SK-N-SH (cell line): ENCODE data around the gene TP53AIP1. TPM values are rescaled to one million over a fixed set of nuclear protein-coding genes. Genes with fewer than 3 reads are reported as not detected.

Source experiments
- CTCF ChIA-PET: fragments of 300-600, 350-600 bp; formaldehyde crosslinking; extraction: SDS; loops from one replicate; lab custom pipeline; 2021; lab: Yijun Ruan, JAX
- POLR2A ChIA-PET: fragments of 350-600 bp; sonication (Branson Sonifier 250); formaldehyde crosslinking; extraction: SDS; loops from one replicate; lab custom pipeline; 2020; ENCODE audit warnings: antibody characterized with exemption, inconsistent platforms; lab: Yijun Ruan, JAX
- DNase-seq: peaks from one replicate; pipeline ENCODE4 v3.0.0; 2012
- H2AFZ ChIP-seq: fragments of 200-600 bp; sonication (generic); 2 replicates; pipeline ENCODE4 v1.8.1; 2016; ENCODE audit warnings: antibody characterized with exemption, mild to moderate bottlenecking, low read depth
- H3F3A ChIP-seq: fragments of 200-600 bp; sonication (generic); replicated peaks from 2 replicates; pipeline ENCODE3; 2016; ENCODE audit warnings: antibody characterized with exemption, mild to moderate bottlenecking; ENCODE audit not compliant: insufficient read depth
- H3K27ac ChIP-seq, 2 experiments: fragments of 200-500 bp in 1 of 2; fragments of 200-600 bp in 1 of 2; sonication (Bioruptor generic) in 1 of 2; sonication (generic), shearing (Covaris generic) in 1 of 2; 2 replicates each; pipeline versions ENCODE4 v1.5.1 to v1.6.1; 2014 to 2016; ENCODE audit warnings: low read depth in 2 of 2, inconsistent platforms in 1 of 2, low read length in 1 of 2, mild to moderate bottlenecking in 1 of 2, mixed read lengths in 1 of 2
- H3K27me3 ChIP-seq: fragments of 200-600 bp; sonication (generic), shearing (Covaris generic); 2 replicates; pipeline ENCODE4 v1.6.1; 2016; ENCODE audit warnings: mixed run types; ENCODE audit not compliant: insufficient read depth
- H3K36me3 ChIP-seq, 2 experiments: fragments of 200-500 bp in 1 of 2; fragments of 200-600 bp in 1 of 2; sonication (Bioruptor generic) in 1 of 2; sonication (generic) in 1 of 2; replicated peaks in 1 of 2; 2 replicates each; pipeline versions ENCODE3 to v1.5.1; 2014 to 2016; ENCODE audit warnings: low read length in 1 of 2, mild to moderate bottlenecking in 1 of 2; ENCODE audit not compliant: insufficient read depth in 2 of 2, control insufficient read depth in 1 of 2
- H3K4me1 ChIP-seq, 2 experiments: fragments of 200-500 bp in 1 of 2; fragments of 200-600 bp in 1 of 2; sonication (Bioruptor generic) in 1 of 2; sonication (generic), shearing (Covaris generic) in 1 of 2; 2 replicates each; pipeline versions ENCODE4 v1.5.1 to v1.6.1; 2014 to 2016; ENCODE audit warnings: low read depth in 1 of 2, low read length in 1 of 2, mixed run types in 1 of 2; ENCODE audit not compliant: insufficient read depth in 2 of 2, control insufficient read depth in 1 of 2
- H3K4me2 ChIP-seq: fragments of 200-600 bp; sonication (generic), shearing (Covaris generic); 2 replicates; pipeline ENCODE4 v1.6.1; 2017; ENCODE audit warnings: mixed run types
- H3K4me3 ChIP-seq, 2 experiments: fragments of 200-500 bp in 1 of 2; fragments of 200-600 bp in 1 of 2; sonication (Bioruptor generic) in 1 of 2; sonication (generic), shearing (Covaris generic) in 1 of 2; 2 replicates each; pipeline versions ENCODE4 v1.5.1 to v1.8.1; 2014 to 2016; ENCODE audit warnings: low read depth in 2 of 2, inconsistent platforms in 1 of 2, low read length in 1 of 2, mild to moderate bottlenecking in 1 of 2, mixed read lengths in 1 of 2, moderate library complexity in 1 of 2
- H3K79me2 ChIP-seq: fragments of 200-600 bp; sonication (generic); 2 replicates; pipeline ENCODE4 v1.8.1; 2017; ENCODE audit warnings: mild to moderate bottlenecking; ENCODE audit not compliant: insufficient read depth
- H3K9ac ChIP-seq: fragments of 200-600 bp; sonication (generic); 2 replicates; pipeline ENCODE4 v1.6.1; 2017; ENCODE audit warnings: mixed run types
- H3K9me2 ChIP-seq: fragments of 200-600 bp; sonication (generic); 2 replicates; pipeline ENCODE4 v1.6.1; 2017; ENCODE audit warnings: mixed run types
- H3K9me3 ChIP-seq: fragments of 200-600 bp; sonication (generic); 2 replicates; pipeline ENCODE4 v1.6.1; 2017; ENCODE audit warnings: mixed run types, mild to moderate bottlenecking, moderate library complexity
- H4K20me1 ChIP-seq: fragments of 200-600 bp; sonication (generic); 2 replicates; pipeline ENCODE4 v1.6.1; 2017; ENCODE audit warnings: mild to moderate bottlenecking, mixed run types; ENCODE audit not compliant: insufficient read depth
- CHD2 ChIP-seq: fragments of 150-350 bp; IDR thresholded peaks from 2 replicates; pipeline ENCODE4 v1.6.1; 2018; ENCODE audit warnings: low read length; ENCODE audit not compliant: partially characterized antibody
- ELF1 ChIP-seq: IDR thresholded peaks from 2 replicates; pipeline ENCODE4 v1.4.0; 2012
- FOSL2 ChIP-seq: IDR thresholded peaks from 2 replicates; pipeline ENCODE4 v1.4.0; 2012; ENCODE audit warnings: low read depth, mild to moderate bottlenecking, moderate library complexity, borderline replicate concordance
- FOXJ3 ChIP-seq: sonication (generic); formaldehyde crosslinking; IDR thresholded peaks from 2 replicates; pipeline ENCODE4 v1.5.1; 2020; ENCODE audit warnings: mild to moderate bottlenecking, missing genetic modification reagents
- FOXM1 ChIP-seq: IDR thresholded peaks from 2 replicates; pipeline ENCODE4 v1.4.0; 2012; ENCODE audit warnings: low read depth, mild to moderate bottlenecking
- GABPA ChIP-seq: IDR thresholded peaks from 2 replicates; pipeline ENCODE4 v1.4.0; 2012; ENCODE audit warnings: low read depth, mild to moderate bottlenecking
- GATA2 ChIP-seq: sonication (generic); formaldehyde crosslinking; IDR thresholded peaks from 2 replicates; pipeline ENCODE4 v1.5.0; 2020; ENCODE audit warnings: mild to moderate bottlenecking, missing genetic modification reagents
- MEF2A ChIP-seq: IDR thresholded peaks from 2 replicates; pipeline ENCODE4 v1.4.0; 2012; ENCODE audit warnings: low read depth, borderline replicate concordance
- MXI1 ChIP-seq: IDR thresholded peaks from 2 replicates; pipeline ENCODE4 v1.6.1; 2012; ENCODE audit warnings: mild to moderate bottlenecking, low read depth, low read length, improper control_type of control experiment
- NFIC ChIP-seq: IDR thresholded peaks from 2 replicates; pipeline ENCODE4 v1.4.0; 2012; ENCODE audit warnings: borderline replicate concordance
- TAF1 ChIP-seq: IDR thresholded peaks from 2 replicates; pipeline ENCODE4 v1.6.1; 2012; ENCODE audit warnings: low read depth, mild to moderate bottlenecking, low read length, moderate library complexity, borderline replicate concordance
- TEAD4 ChIP-seq: IDR thresholded peaks from 2 replicates; pipeline ENCODE4 v1.4.0; 2012; ENCODE audit warnings: mild to moderate bottlenecking, borderline replicate concordance; ENCODE audit not compliant: insufficient read depth
- WGBS: methylation state at CpG from one replicate; pipeline ENCODE4 v1.1.6; 2017; ENCODE audit warnings: low lambda C conversion rate; 5-methylcytosine and 5-hydroxymethylcytosine counted together
- polyA plus RNA-seq, 3 experiments: library from polyadenylated mRNA; depleted of rRNA; stranded (reverse); fragments of >200 nt; gene quantifications; 2 replicates each; pipeline ENCODE4 v1.2.3, GENCODE V29; 2012
- TF ChIP-seq, protein P1 (sequence below): IDR thresholded peaks from 2 replicates; pipeline ENCODE4 v1.4.0; 2012; ENCODE audit warnings: low read depth, borderline replicate concordance
- TF ChIP-seq, protein P2 (sequence below): fragments of 200-600 bp; sonication (generic); IDR thresholded peaks from 2 replicates; pipeline ENCODE4 v1.6.1; 2017; ENCODE audit warnings: antibody characterized with exemption, mild to moderate bottlenecking, moderate library complexity
- TF ChIP-seq, protein P3 (sequence below): IDR thresholded peaks from 2 replicates; pipeline ENCODE4 v1.4.0; 2012; ENCODE audit warnings: low read depth
- TF ChIP-seq, protein P4 (sequence below): IDR thresholded peaks from 2 replicates; pipeline ENCODE4; 2012
- TF ChIP-seq, protein P5 (sequence below): fragments of 150-350 bp; IDR thresholded peaks from 2 replicates; pipeline ENCODE4 v1.6.1; 2016; ENCODE audit warnings: mild to moderate bottlenecking, low read depth, low read length
- TF ChIP-seq, protein P6 (sequence below): IDR thresholded peaks from 2 replicates; pipeline ENCODE4 v1.4.0; 2012; ENCODE audit warnings: low read depth, borderline replicate concordance

Gene TP53AIP1
- polyA plus RNA-seq, 1 of the 3 experiments (the other 2 are of a cell fraction): 0.05 TPM

DNA sequence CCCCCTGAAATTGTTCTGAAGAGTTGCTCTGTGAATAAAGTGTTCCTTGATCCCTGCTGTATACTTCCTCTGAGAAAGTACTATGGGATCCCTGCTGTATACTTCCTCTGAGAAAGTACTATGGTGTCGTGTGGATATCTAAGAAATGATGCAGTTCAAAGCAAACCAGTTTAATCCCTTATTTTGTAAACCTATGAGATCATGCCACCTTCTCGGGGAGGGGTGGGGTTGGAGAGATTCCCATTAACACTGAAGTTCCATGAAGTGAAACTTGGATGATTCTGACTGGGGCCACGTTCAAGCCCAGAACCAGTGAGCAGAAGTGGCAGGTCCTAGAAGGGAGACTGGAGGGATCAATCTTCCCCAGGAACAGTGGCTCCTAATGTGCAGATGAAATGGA lies 13.0 kb upstream of the TP53AIP1 start (continued):
- TF ChIP-seq, protein P1, sequence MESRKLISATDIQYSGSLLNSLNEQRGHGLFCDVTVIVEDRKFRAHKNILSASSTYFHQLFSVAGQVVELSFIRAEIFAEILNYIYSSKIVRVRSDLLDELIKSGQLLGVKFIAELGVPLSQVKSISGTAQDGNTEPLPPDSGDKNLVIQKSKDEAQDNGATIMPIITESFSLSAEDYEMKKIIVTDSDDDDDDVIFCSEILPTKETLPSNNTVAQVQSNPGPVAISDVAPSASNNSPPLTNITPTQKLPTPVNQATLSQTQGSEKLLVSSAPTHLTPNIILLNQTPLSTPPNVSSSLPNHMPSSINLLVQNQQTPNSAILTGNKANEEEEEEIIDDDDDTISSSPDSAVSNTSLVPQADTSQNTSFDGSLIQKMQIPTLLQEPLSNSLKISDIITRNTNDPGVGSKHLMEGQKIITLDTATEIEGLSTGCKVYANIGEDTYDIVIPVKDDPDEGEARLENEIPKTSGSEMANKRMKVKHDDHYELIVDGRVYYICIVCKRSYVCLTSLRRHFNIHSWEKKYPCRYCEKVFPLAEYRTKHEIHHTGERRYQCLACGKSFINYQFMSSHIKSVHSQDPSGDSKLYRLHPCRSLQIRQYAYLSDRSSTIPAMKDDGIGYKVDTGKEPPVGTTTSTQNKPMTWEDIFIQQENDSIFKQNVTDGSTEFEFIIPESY: no peak
- TF ChIP-seq ELF1 (no peak), GATA2 (no peak), NFIC (no peak), TAF1 (no peak), FOSL2 (no peak), TEAD4 (no peak), GABPA (no peak)
- TF ChIP-seq, protein P2, sequence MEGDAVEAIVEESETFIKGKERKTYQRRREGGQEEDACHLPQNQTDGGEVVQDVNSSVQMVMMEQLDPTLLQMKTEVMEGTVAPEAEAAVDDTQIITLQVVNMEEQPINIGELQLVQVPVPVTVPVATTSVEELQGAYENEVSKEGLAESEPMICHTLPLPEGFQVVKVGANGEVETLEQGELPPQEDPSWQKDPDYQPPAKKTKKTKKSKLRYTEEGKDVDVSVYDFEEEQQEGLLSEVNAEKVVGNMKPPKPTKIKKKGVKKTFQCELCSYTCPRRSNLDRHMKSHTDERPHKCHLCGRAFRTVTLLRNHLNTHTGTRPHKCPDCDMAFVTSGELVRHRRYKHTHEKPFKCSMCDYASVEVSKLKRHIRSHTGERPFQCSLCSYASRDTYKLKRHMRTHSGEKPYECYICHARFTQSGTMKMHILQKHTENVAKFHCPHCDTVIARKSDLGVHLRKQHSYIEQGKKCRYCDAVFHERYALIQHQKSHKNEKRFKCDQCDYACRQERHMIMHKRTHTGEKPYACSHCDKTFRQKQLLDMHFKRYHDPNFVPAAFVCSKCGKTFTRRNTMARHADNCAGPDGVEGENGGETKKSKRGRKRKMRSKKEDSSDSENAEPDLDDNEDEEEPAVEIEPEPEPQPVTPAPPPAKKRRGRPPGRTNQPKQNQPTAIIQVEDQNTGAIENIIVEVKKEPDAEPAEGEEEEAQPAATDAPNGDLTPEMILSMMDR: no peak

DNA sequence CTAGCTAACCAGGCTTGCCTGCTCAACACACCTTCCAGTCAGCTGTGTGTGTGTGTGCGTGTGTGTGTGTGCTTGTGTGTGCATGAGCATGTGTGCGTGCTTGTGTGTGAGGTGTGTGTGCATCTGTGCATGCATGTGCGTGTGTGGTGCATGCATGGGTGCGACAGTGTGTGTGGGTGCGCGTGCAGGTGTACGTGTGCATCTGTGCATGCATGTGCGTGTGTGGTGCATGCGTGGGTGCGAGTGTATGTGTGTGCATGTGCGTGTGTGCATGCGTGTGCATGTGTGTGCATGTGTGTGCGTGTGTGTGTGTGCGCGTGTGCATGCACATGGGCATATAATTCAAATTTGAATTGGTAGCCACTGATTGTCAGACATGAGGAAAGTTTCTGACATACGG lies 10.5 kb upstream of the TP53AIP1 start:
- no peaks in the 10 kb centered on the region; a peak in 1 of 4 replicates for H3K4me1 ChIP-seq
- H3F3A ChIP-seq: no peaks in the 10 kb centered on the region
- no peaks in the 10 kb centered on the region for H3K36me3 ChIP-seq
- no peak overlapping the region for H3K4me3 ChIP-seq
- no peak overlapping the region for H2AFZ ChIP-seq
- POLR2A ChIA-PET: no interaction called here
- H3K9me2 ChIP-seq: no peaks in the 10 kb centered on the region
- H4K20me1 ChIP-seq: no peaks in the 10 kb centered on the region
- H3K4me2 ChIP-seq: no peak overlapping the region
- no peak for DNase-seq
- no peaks in the 10 kb centered on the region for H3K9me3 ChIP-seq
- 93% methylated on average over 16 of the region's 16 CpGs for WGBS
- H3K79me2 ChIP-seq: no peaks in the 10 kb centered on the region
- CTCF ChIA-PET: interaction anchor here (7.8 to 34.0 kb wide), 2 partner anchors 47 to 64 kb away, joined by 89 to 872 read pairs; partner anchors contain the start of gene KCNJ5
- H3K9ac ChIP-seq: no peak overlapping the region
- no peaks in the 10 kb centered on the region for H3K27me3 ChIP-seq
- H3K27ac ChIP-seq: no peak overlapping the region
- TF ChIP-seq, protein P3, sequence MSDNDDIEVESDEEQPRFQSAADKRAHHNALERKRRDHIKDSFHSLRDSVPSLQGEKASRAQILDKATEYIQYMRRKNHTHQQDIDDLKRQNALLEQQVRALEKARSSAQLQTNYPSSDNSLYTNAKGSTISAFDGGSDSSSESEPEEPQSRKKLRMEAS: no peak
- no peak for TF ChIP-seq FOXJ3
- no peak for TF ChIP-seq NFIC
- no peak for TF ChIP-seq MEF2A
- no peak for TF ChIP-seq CHD2
- TF ChIP-seq, protein P1: no peak
- TF ChIP-seq, protein P2: no peak
- TF ChIP-seq MXI1: no peak
- TF ChIP-seq, protein P4, sequence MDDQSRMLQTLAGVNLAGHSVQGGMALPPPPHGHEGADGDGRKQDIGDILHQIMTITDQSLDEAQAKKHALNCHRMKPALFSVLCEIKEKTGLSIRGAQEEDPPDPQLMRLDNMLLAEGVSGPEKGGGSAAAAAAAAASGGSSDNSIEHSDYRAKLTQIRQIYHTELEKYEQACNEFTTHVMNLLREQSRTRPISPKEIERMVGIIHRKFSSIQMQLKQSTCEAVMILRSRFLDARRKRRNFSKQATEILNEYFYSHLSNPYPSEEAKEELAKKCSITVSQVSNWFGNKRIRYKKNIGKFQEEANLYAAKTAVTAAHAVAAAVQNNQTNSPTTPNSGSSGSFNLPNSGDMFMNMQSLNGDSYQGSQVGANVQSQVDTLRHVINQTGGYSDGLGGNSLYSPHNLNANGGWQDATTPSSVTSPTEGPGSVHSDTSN: no peak
- no peak for TF ChIP-seq FOXM1
- TF ChIP-seq, protein P5, sequence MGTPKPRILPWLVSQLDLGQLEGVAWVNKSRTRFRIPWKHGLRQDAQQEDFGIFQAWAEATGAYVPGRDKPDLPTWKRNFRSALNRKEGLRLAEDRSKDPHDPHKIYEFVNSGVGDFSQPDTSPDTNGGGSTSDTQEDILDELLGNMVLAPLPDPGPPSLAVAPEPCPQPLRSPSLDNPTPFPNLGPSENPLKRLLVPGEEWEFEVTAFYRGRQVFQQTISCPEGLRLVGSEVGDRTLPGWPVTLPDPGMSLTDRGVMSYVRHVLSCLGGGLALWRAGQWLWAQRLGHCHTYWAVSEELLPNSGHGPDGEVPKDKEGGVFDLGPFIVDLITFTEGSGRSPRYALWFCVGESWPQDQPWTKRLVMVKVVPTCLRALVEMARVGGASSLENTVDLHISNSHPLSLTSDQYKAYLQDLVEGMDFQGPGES: no peak
- TF ChIP-seq, protein P6, sequence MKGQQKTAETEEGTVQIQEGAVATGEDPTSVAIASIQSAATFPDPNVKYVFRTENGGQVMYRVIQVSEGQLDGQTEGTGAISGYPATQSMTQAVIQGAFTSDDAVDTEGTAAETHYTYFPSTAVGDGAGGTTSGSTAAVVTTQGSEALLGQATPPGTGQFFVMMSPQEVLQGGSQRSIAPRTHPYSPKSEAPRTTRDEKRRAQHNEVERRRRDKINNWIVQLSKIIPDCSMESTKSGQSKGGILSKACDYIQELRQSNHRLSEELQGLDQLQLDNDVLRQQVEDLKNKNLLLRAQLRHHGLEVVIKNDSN: no peak
